ENCODE measurements around the gene FAIM2.

The FAIM2 gene

DNA sequence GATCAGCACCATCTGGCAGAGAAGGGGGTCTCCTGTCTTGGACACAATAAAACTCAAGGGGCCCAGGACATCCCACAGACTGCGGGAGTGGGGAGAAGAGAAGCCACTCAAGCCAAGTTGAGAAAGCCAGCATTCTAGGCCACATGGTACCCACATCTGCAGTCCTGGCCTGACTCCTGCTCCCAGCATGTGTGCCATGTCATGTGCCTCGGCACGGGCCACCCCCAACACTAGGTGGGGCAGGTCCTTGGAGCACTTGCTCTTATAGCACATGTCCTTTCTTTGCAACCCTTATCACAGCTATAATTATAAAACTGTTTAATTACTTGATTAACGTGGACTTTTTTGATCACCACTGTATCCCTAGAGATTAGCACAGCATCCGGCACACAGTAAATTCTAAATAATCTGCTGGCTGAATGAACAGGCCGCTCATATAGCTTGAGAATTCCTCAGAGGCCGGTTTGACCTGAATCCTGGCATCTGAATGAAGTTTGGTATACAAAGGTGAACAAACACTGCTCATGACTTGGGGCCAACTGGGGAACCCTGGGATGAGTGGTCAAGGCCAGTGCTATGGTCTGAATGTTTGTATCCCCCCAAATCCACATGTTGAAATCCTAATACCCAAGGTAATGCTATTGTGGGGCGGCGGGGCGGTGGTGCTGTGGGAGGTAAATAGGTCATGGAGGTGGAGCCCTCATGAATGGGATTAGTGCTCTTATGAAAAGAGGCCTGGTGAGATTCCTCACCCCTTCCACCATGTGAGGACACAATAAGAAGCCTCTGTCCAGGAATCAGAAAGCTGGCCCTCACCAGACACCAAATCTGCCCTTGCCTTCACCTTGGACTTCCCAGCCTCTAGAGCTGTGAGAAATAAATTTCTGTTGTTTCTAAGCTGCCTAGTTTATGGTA, 82.1 kb downstream of the FAIM2 start:
- DNase-seq: no peak

DNA sequence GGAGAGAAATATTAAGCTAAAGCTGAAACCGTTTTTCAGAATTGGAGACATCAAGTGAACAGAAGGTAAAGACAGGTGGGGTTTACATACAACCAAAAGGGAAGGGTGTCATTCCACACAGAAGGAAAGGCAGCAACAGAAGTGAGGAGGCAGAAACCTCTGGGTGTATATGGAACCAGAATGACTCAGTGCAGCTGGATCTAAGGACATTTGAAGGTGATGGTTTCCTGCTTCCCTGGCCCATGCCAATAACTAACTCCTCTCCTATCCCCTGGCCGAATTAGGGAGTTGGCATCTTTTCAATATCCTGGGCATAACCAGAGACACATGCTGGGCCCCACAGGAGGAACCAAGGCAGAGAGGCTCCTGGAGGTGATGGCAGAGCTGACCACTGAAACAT, 83.9 kb downstream of the FAIM2 start:
- no peak for DNase-seq

DNA sequence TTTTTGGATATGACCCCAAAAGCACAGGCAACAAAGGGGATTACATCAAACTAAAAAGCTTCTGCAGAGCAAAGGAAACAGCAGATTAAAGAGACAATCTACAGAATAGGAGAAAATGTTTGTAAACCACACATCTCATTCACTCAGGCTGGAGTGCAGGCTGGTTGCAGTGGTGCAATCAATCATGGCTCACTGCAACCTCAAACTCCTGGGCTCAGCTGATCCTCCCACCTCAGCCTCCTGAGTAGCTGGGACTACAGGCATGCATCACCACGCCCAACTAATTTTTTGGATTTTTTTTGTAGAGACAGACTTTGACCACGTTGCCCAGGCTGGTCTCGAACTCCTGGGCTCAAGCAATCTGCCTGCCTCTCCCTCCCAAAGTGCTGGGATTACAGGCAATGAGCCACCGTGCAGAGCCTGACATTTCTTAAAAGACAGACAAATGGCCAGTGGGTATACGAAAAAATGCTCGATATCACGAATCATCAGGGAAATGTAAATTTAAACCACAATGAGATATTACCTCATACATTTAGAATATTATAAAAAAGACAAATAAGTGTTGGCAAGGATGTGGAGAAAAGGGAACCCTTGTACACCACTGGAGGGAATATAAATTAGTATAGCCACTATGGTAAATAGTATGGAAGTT, 85.3 kb downstream of the FAIM2 start:
- no peak for DNase-seq

Data from activated CD4-positive, alpha-beta T cell treated with anti-CD3 and anti-CD28 coated beads for 1 hour (primary cell).